Liver (tissue), 9 donors: ENCODE results near the gene GPD1. TPM values are rescaled to one million over a fixed set of nuclear protein-coding genes. Genes with fewer than 3 reads are reported as not detected.

Experiments
- DNase-seq: peaks from one replicate; pipeline ENCODE4 v3.0.0-alpha.2; 2017; ENCODE audit warnings: low spot score
- H3K27ac ChIP-seq, 2 donors: one replicate each; pipeline ENCODE4 v1.7.0; 2013; ENCODE audit warnings: inconsistent platforms in 2 of 2, low read length in 2 of 2, control low read depth in 1 of 2, low read depth in 1 of 2, mild to moderate bottlenecking in 1 of 2
- H3K27me3 ChIP-seq, 4 donors: one replicate each; pipeline versions ENCODE4 v1.6.1 to v1.7.0; 2013; ENCODE audit warnings: low read length in 3 of 4, inconsistent platforms in 1 of 4, mild to moderate bottlenecking in 1 of 4, moderate library complexity in 1 of 4; ENCODE audit not compliant: control insufficient read depth in 4 of 4, insufficient read depth in 4 of 4
- H3K36me3 ChIP-seq, 4 donors: one replicate each; pipeline versions ENCODE4 v1.6.1 to v1.7.0; 2013; ENCODE audit warnings: low read length in 3 of 4, mild to moderate bottlenecking in 3 of 4, low read depth in 1 of 4, moderate library complexity in 1 of 4; ENCODE audit not compliant: control insufficient read depth in 4 of 4, insufficient read depth in 3 of 4
- H3K4me1 ChIP-seq, 4 donors: one replicate each; pipeline versions ENCODE4 v1.6.1 to v1.7.0; 2013; ENCODE audit warnings: low read length in 3 of 4, mild to moderate bottlenecking in 3 of 4, moderate library complexity in 1 of 4; ENCODE audit not compliant: control insufficient read depth in 4 of 4, insufficient read depth in 4 of 4
- H3K4me3 ChIP-seq, 3 donors: one replicate each; pipeline versions ENCODE4 v1.6.1 to v1.7.0; 2013; ENCODE audit warnings: low read length in 3 of 3, control low read depth in 1 of 3, low read depth in 1 of 3, mild to moderate bottlenecking in 1 of 3
- H3K9ac ChIP-seq, 2 donors: one replicate each; pipeline ENCODE4 v1.7.0; 2013; ENCODE audit warnings: low read length in 2 of 2, mild to moderate bottlenecking in 2 of 2, moderate library complexity in 2 of 2, control low read depth in 1 of 2, low read depth in 1 of 2
- H3K9me3 ChIP-seq, 4 donors: one replicate each; pipeline versions ENCODE4 v1.6.1 to v1.7.0; 2013; ENCODE audit warnings: low read length in 3 of 4; ENCODE audit not compliant: control insufficient read depth in 4 of 4
- ATF3 ChIP-seq: IDR thresholded peaks from 2 replicates; pipeline ENCODE4 v1.6.1; 2016; ENCODE audit warnings: antibody characterized with exemption
- CTCF ChIP-seq: fragments of 150-350 bp; IDR thresholded peaks from 2 replicates; pipeline ENCODE4 v1.5.1; 2017; ENCODE audit warnings: improper control_type of control experiment, low read depth, low read length; ENCODE audit not compliant: missing input control
- EGR1 ChIP-seq, 2 donors: IDR thresholded peaks; 2 replicates each; pipeline ENCODE4 v1.6.1; 2016 to 2018; ENCODE audit warnings: antibody characterized with exemption in 2 of 2, low read depth in 2 of 2
- FOXA1 ChIP-seq: IDR thresholded peaks from 2 replicates; pipeline ENCODE4 v1.6.1; 2016; ENCODE audit warnings: antibody characterized with exemption
- FOXA2 ChIP-seq: IDR thresholded peaks from 2 replicates; pipeline ENCODE4 v1.6.1; 2016; ENCODE audit warnings: antibody characterized with exemption
- GABPA ChIP-seq, 2 donors: IDR thresholded peaks in 1 of 2; conservative IDR thresholded peaks in 1 of 2; 2 replicates each; pipeline ENCODE4 v1.6.1; 2016; ENCODE audit warnings: antibody characterized with exemption in 2 of 2, mild to moderate bottlenecking in 1 of 2, moderate library complexity in 1 of 2
- HNF4A ChIP-seq, 2 donors: conservative IDR thresholded peaks; 2 replicates each; pipeline ENCODE4 v1.6.1; 2016; ENCODE audit warnings: antibody characterized with exemption in 2 of 2, mild to moderate bottlenecking in 2 of 2
- HNF4G ChIP-seq: IDR thresholded peaks from 2 replicates; pipeline ENCODE4 v1.6.1; 2016; ENCODE audit warnings: antibody characterized with exemption
- JUND ChIP-seq, 2 donors: IDR thresholded peaks; 2 replicates each; pipeline ENCODE4 v1.6.1; 2016; ENCODE audit warnings: antibody characterized with exemption in 2 of 2
- MAX ChIP-seq: IDR thresholded peaks from 2 replicates; pipeline ENCODE4 v1.6.1; 2016; ENCODE audit warnings: antibody characterized with exemption
- NR2F2 ChIP-seq: IDR thresholded peaks from 2 replicates; pipeline ENCODE4 v1.6.1; 2016; ENCODE audit warnings: antibody characterized with exemption
- RAD21 ChIP-seq, 2 donors: IDR thresholded peaks; 2 replicates each; pipeline ENCODE4 v1.6.1; 2016; ENCODE audit warnings: antibody characterized with exemption in 2 of 2, mild to moderate bottlenecking in 2 of 2
- REST ChIP-seq: IDR thresholded peaks from 2 replicates; pipeline ENCODE4 v1.6.1; 2016; ENCODE audit warnings: antibody characterized with exemption, mild to moderate bottlenecking
- RXRA ChIP-seq, 2 donors: IDR thresholded peaks; 2 replicates each; pipeline ENCODE4 v1.6.1; 2017 to 2018; ENCODE audit warnings: antibody characterized with exemption in 2 of 2, mild to moderate bottlenecking in 1 of 2
- SP1 ChIP-seq: IDR thresholded peaks from 2 replicates; pipeline ENCODE4 v1.6.1; 2018; ENCODE audit warnings: antibody characterized with exemption, mild to moderate bottlenecking
- TAF1 ChIP-seq: conservative IDR thresholded peaks from 2 replicates; pipeline ENCODE4 v1.6.1; 2016; ENCODE audit warnings: antibody characterized with exemption, mild to moderate bottlenecking
- YY1 ChIP-seq: IDR thresholded peaks from 2 replicates; pipeline ENCODE4 v1.6.1; 2016; ENCODE audit warnings: antibody characterized with exemption, mild to moderate bottlenecking
- ZBTB33 ChIP-seq: IDR thresholded peaks from 2 replicates; pipeline ENCODE4 v1.6.1; 2016; ENCODE audit warnings: antibody characterized with exemption
- WGBS: extraction: QIAGEN DNeasy Blood & Tissue Kit; methylation state at CpG from one replicate; pipeline ENCODE4 v1.1.7; 2013; 5-methylcytosine and 5-hydroxymethylcytosine counted together
- polyA plus RNA-seq, 2 donors: library from polyadenylated mRNA; stranded (reverse) in 1 of 2; unstranded in 1 of 2; fragments of 200-250 nt in 1 of 2; fragments of >200 nt in 1 of 2; fragmentation: Nextera tagmentation in 1 of 2; extraction: Ambion mirVana in 1 of 2; gene quantifications; one replicate each; pipeline versions ENCODE4 v1.2.1 to v1.2.3, GENCODE V29; 2013 to 2015
- total RNA-seq, 2 donors: library from RNA; depleted of rRNA; stranded (reverse); fragments of >200 nt; gene quantifications; one replicate each; pipeline ENCODE4 v1.2.3, GENCODE V29; 2014
- donor health status: healthy.
- donor health status: healthy.
- donor health status: healthy.
- donor health status: healthy.
- donor health status: healthy.

The GPD1 gene
- total and polyA plus RNA-seq, 4 donors: 12.0 to 323 (median 85.6) TPM

GRCh38 chr12:50085615-50086072 lies 18.2 kb upstream of the GPD1 start:
- H3K4me1 ChIP-seq: peaks cover 0 to 24% (median 9%) of the 10 kb centered on the region in 4 donors
- WGBS: 8% methylated on average over 8 of the region's 8 CpGs

More at GRCh38 chr12:50085615-50086072, 18.2 kb upstream of the GPD1 start:
- Histone ChIP-seq H3K27ac (peak overlapping the region; percentile 82 to 88), H3K9me3 (no peaks in the 10 kb centered on the region), H3K9ac (peak overlapping the region in 1 of 2 donors; percentile 85), H3K4me3 (peak overlapping the region; percentile 53 to 92 (median 92)), H3K27me3 (no peaks in the 10 kb centered on the region), H3K36me3 (peaks cover 7 to 35% (median 22%) of the 10 kb centered on the region in 4 donors)
- no peak for DNase-seq
- TF ChIP-seq JUND (IDR thresholded peaks at IDR 0.05): no peak
- TF ChIP-seq REST: no peak
- TF ChIP-seq SP1: no peak
- no peak for TF ChIP-seq FOXA2
- TF ChIP-seq YY1: no peak
- TF ChIP-seq ATF3: no peak
- no peak for TF ChIP-seq ZBTB33
- no peak for TF ChIP-seq RXRA (IDR thresholded peaks at IDR 0.05)
- no peak for TF ChIP-seq GABPA (IDR thresholded peaks at IDR 0.05 in 1 of 2, conservative IDR thresholded peaks at IDR 0.05 in 1 of 2)
- TF ChIP-seq TAF1: no peak
- no peak for TF ChIP-seq NR2F2
- no peak for TF ChIP-seq CTCF
- TF ChIP-seq RAD21 (IDR thresholded peaks at IDR 0.05): no peak
- TF ChIP-seq MAX: no peak
- TF ChIP-seq EGR1 (IDR thresholded peaks at IDR 0.05; ENCODE audit: low read depth in 2 of 2): no peak
- TF ChIP-seq HNF4G: no peak
- no peak for TF ChIP-seq FOXA1
- TF ChIP-seq HNF4A (conservative IDR thresholded peaks at IDR 0.05): no peak
